A549 treated with dexamethasone at 1 μM for 4 hours (cell line): ENCODE measurements around the gene ROS1. TPM values are rescaled to one million over a fixed set of nuclear protein-coding genes. Genes with fewer than 3 reads are reported as not detected.

ENCODE experiments used
- total RNA-seq: library from RNA; stranded (reverse); fragments of 200-300 nt; extraction: Qiagen RNA extraction; gene quantifications from 5 replicates; pipeline ENCODE4 v1.2.3, GENCODE V29; 2022

The ROS1 gene
- total RNA-seq = 0.21 to 0.51 TPM (median 0.24 TPM) in 5 replicates

GRCh38 chr6:117425431-117426153 lies at the start of gene ROS1:
TSS of gene ROS1 (minus strand) at chr6:117425942. CDS start at chr6:117425656, 286 bp downstream.

GRCh38 chr6:117265410-117266256 lies 160.1 kb downstream of the ROS1 start, which contains the start of gene VGLL2:
TSS of gene VGLL2 (plus strand) at chr6:117265558. CDS start at chr6:117265764, 206 bp downstream.

Other genes with a start within 250 kb of the ROS1 start
- not detected in 5 replicates for gene VGLL2, start 160.4 kb downstream of the ROS1 start, total RNA-seq
- 21.9 to 26.9 TPM (median 24.3 TPM) in 5 replicates for gene DCBLD1, start 56.7 kb upstream of the ROS1 start, total RNA-seq
- 14.3 to 19.1 TPM (median 18.3 TPM) in 5 replicates for gene GOPC, start 176.6 kb upstream of the ROS1 start, total RNA-seq
- gene NUS1, start 249.5 kb upstream of the ROS1 start, total RNA-seq = 24.2 to 31.0 TPM (median 26.8 TPM) in 5 replicates